Stimulated activated CD4-positive, alpha-beta T cell treated with anti-CD3 and anti-CD28 coated beads, Interleukin-12 subunit alpha, Interleukin-12 subunit beta, amount 100 ng/mL, for 48 hours (primary cell): ENCODE measurements around the gene USP50.
"Not testable (repeated sequence)": the region's sequence is repeated elsewhere in the genome, so short reads cannot be mapped to it uniquely, and the experiment has no call there.

Experiments
- DNase-seq, 3 donors: peaks; one replicate each; pipeline ENCODE4 v3.0.0-alpha.2; 2020; ENCODE audit warnings: low read depth in 2 of 3, low spot score in 1 of 3

USP50 gene

DNA sequence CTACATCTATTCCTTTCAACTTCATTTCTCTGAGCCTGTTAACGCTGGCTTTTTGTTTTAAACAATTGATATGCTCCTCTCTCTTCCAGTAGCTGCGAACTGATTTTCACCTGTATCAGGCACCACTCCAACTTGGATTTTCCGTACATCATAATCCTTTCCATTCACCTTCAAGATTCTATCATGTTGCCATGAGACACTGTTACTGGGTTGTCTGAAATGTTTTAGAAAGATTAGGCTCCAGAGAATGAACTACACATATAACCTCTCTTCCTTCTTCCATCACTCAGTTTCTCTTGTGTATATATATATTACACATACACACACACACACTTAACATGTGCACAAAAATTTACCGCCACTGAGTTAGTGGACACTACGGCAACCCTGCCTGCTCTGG is at the start of gene USP50:
Gene USP50 (minus strand): TSS at position 101 of the 400 bp plus-strand sequence. CDS start 141 bp downstream, outside the sequence.
- DNase-seq, result no peak

DNA sequence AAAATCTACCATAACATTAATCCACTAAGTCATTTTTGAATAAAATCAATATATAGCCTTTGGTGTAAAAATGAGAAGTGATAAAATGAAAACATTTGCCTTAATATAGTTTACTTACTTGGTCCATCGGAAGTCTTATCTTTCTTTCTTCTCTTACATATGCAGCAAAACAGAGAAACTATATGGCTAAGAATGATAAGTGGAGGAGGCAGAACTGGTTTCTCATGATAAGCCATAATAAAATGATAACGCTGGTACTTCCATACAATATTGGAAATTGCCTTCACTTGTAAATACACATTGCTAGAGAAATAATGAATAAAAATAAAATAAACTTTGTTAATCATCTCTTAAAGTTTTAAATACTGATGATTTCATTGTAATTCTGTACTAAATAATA is 47.8 kb upstream of the USP50 start:
- DNase-seq, result no peak

DNA sequence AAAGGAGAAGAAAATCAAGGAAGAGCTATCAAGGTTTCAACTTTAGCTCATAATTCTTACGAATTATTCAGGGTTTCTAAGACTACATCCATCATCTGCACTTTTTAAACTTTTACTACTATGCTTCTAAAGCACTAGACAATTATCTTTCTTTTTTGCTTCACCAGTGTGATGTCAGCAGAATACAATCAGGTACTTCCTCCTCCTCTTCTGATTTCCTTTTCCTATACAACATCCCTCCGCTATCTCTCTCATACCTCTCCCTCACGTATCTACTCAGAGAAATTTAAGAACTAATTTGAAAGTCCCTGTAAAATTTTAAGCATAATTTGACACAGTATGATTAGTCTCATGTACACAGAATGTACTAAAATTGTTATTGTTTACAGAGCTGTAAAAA is 47.3 kb upstream of the USP50 start:
- no peak for DNase-seq

GRCh38 chr15:50590288-50590687 is 43.8 kb upstream of the USP50 start:
- DNase-seq, result no peak

- DNase-seq, result no peak
These were observed 31.0 kb upstream of the USP50 start for GRCh38 chr15:50577492-50577891.

DNA sequence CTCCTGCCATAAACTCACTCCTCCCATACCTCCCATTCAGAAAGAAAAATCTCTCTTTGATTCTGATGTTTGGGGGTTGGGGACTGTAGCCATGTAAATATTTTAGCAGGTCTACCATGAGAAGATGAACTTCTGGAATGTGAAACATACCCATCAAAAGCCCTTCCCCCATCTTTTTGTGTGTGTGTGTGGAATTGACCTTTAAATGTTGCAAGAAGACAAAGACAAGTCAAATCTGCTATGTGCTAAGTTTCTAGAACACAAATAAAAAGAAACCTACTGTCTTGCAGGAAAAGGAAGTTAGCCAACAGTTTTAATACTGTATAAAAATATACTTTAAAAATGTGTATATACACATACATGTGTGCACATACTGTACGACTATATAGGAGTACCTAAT is 29.7 kb upstream of the USP50 start:
- no peak for DNase-seq

DNA sequence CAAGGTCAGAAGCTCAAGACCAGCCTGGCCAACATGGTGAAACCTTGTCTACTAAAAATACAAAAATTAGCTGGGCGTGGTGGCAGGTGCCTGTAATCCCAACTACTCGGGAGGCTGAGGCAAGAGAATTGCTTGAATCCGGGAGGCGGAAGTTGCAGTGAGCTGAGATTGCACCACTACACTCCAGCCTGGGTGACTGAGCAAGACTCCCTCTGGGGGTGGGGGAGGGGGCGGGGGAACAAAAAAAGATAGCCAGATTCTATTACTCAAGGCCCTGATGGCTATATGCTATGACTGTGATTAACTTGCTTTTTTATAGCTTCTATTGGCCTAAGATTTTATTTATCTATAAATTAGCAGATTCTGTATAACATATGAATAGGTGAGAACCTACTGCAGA is 27.4 kb upstream of the USP50 start:
- DNase-seq, result not testable (repeated sequence)

DNA sequence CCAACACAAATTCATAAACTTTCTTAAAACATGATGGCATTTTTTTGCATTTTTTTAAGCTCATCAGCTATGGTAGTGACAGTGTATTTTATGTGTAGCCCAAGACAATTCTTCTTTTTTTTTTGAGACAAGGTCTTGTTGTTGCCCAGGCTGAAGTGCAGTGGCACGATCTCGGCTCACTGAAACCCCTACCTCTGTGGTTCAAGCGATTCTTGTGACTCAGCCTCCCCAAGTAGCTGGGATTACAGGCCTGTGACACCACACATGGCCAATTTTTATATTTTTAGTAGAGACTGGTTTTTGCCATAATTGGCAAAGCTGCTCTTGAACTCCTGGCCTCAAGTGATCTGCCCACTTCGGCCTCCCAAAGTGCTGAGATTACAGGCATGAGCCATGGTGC is 17.3 kb upstream of the USP50 start:
- DNase-seq, result no peak

- DNase-seq, result peak in 1 of 3 donors; percentile 9
These were observed 16.5 kb upstream of the USP50 start for GRCh38 chr15:50562735-50563640.

GRCh38 chr15:50558012-50558411 is 11.5 kb upstream of the USP50 start:
- no peak for DNase-seq

GRCh38 chr15:50556642-50557371 is 10.3 kb upstream of the USP50 start:
- no peak for DNase-seq

- DNase-seq, result no peak
These were observed 5.8 kb upstream of the USP50 start for GRCh38 chr15:50552238-50552637.

DNA sequence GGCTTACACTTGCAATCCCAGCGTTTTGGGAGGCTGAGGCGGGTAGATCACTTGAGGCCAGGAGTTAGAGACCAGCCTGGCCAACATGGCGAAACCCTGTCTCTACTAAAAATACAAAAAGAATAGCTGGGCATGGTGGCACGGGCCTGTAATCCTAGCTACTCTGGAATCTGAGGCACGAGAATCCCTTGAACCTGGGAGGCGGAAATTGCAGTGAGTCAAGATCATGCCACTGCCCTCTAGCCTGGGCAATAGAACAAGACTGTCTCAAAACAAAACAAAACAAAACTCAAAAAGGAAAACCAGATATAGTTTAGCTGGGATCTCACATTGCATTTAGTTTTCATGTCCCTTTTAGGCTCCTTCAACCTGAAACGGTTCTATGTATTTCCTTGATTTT is 2.9 kb upstream of the USP50 start:
- no peak for DNase-seq

- DNase-seq, result no peak
These were observed 2.1 kb downstream of the USP50 start for GRCh38 chr15:50544368-50544767.

DNA sequence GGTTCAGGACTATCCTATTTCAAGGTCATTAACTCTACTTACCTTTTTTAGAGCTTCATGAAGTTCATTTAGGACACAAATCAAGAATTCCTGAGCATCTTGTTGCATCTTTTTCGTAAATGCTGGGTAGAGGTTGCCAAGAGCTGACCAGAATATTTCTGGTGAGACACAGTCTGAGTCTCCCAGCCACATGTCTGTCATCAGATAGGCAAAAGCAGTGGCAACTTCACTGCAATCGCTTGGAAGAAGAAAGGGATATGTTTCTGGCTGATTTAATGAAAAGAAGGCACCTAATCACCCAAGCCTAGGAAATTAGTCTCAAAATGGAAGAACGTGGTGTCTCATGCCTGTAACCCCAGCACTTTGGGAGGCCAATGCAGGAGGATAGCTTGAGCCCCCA is 2.9 kb downstream of the USP50 start:
- DNase-seq, result no peak

- no peak for DNase-seq
These were observed 3.6 kb downstream of the USP50 start for GRCh38 chr15:50542887-50543210.

GRCh38 chr15:50531766-50532165 is 14.7 kb downstream of the USP50 start:
- no peak for DNase-seq

GRCh38 chr15:50531163-50531562 is 15.3 kb downstream of the USP50 start:
- no peak for DNase-seq

DNA sequence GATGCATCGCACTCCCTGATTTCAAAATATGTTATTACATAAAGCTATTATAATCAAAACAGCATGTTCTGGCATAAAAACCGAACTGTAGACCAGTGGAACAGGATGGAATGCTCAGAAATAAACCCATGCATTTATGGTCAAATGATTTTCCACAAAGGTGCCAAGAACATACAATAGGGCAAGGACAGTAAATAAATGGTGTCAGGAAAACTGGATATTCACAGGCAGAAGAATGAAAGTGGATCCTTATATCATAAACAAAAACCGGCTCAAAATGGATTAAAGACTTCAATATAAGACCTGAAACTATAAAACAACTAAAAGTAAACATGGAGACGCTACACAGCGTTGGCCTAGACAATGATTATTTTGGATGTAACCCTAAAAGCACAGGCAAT is 22.6 kb downstream of the USP50 start:
- DNase-seq, result no peak

GRCh38 chr15:50519740-50520425 is 26.6 kb downstream of the USP50 start:
- DNase-seq, result no peak

- no peak for DNase-seq
These were observed 33.5 kb downstream of the USP50 start for GRCh38 chr15:50513001-50513400.

- DNase-seq, result no peak
These were observed 40.3 kb downstream of the USP50 start for GRCh38 chr15:50506121-50506520.
